T-helper 2 cell treated with Interferon-gamma antibody and Interleukin-4, amounts not matched to agents 100 ng/mL and 5 ng/mL, for 36 hours (primary cell): ENCODE results near the gene LCE7A. TPM values are rescaled to one million over a fixed set of nuclear protein-coding genes. Genes with fewer than 3 reads are reported as not detected.

Experiments
- total RNA-seq: library from RNA; stranded (reverse); gene quantifications from 2 replicates; pipeline ENCODE4 v1.2.3, GENCODE V29; 2022

The LCE7A gene
- total RNA-seq, 1 donor from 2014 or later: not detected

Other genes with a start within 250 kb of the LCE7A start
- gene LCE3B, start 246.2 kb upstream of the LCE7A start, total RNA-seq: not detected in 2 replicates
- gene LCE3A, start 236.9 kb upstream of the LCE7A start, total RNA-seq: not detected in 2 replicates
- not detected in 2 replicates for gene LCE2D, start 196.6 kb upstream of the LCE7A start, total RNA-seq
- gene LCE2C, start 184.7 kb upstream of the LCE7A start, total RNA-seq: not detected in 2 replicates
- not detected in 2 replicates for gene LCE2B, start 173.9 kb upstream of the LCE7A start, total RNA-seq
- not detected in 2 replicates for gene LCE2A, start 161.7 kb upstream of the LCE7A start, total RNA-seq
- gene LCE4A, start 151.8 kb upstream of the LCE7A start, total RNA-seq: not detected in 2 replicates
- gene KPRP, start 102.0 kb upstream of the LCE7A start, total RNA-seq: not detected in 2 replicates
- gene LCE1F, start 84.9 kb upstream of the LCE7A start, total RNA-seq: not detected in 2 replicates
- gene LCE1E, start 73.7 kb upstream of the LCE7A start, total RNA-seq: not detected in 2 replicates
- gene LCE1D, start 63.3 kb upstream of the LCE7A start, total RNA-seq: not detected in 2 replicates
- gene LCE1C, start 53.3 kb upstream of the LCE7A start, total RNA-seq: not detected in 2 replicates
- gene LCE1B, start 48.0 kb upstream of the LCE7A start, total RNA-seq: not detected in 2 replicates
- gene LCE1A, start 32.5 kb upstream of the LCE7A start, total RNA-seq: not detected in 2 replicates
- gene LCE6A, start 17.1 kb upstream of the LCE7A start, total RNA-seq: not detected in 2 replicates
- gene SMCP, start 18.3 kb downstream of the LCE7A start, total RNA-seq: not detected in 2 replicates
- gene IVL, start 48.5 kb downstream of the LCE7A start, total RNA-seq: not detected in 2 replicates
- gene SPRR5, start 87.2 kb downstream of the LCE7A start, total RNA-seq: not detected in 2 replicates
- not detected in 2 replicates for gene SPRR4, start 110.7 kb downstream of the LCE7A start, total RNA-seq
- gene SPRR1A, start 124.1 kb downstream of the LCE7A start, total RNA-seq: not detected in 2 replicates
- gene SPRR3, start 141.8 kb downstream of the LCE7A start, total RNA-seq: not detected in 2 replicates
- not detected in 2 replicates for gene SPRR1B, start 171.2 kb downstream of the LCE7A start, total RNA-seq
- gene SPRR2D, start 181.1 kb downstream of the LCE7A start, total RNA-seq: not detected in 2 replicates
- gene SPRR2A, start 197.5 kb downstream of the LCE7A start, total RNA-seq: not detected in 2 replicates
- gene SPRR2B, start 211.6 kb downstream of the LCE7A start, total RNA-seq: not detected in 2 replicates
- not detected in 2 replicates for gene SPRR2E, start 234.5 kb downstream of the LCE7A start, total RNA-seq